Measurements from ENCODE around the gene MRPL58.
"Not testable (repeated sequence)": the region's sequence is repeated elsewhere in the genome, so short reads cannot be mapped to it uniquely, and the experiment has no call there.

The MRPL58 gene

DNA sequence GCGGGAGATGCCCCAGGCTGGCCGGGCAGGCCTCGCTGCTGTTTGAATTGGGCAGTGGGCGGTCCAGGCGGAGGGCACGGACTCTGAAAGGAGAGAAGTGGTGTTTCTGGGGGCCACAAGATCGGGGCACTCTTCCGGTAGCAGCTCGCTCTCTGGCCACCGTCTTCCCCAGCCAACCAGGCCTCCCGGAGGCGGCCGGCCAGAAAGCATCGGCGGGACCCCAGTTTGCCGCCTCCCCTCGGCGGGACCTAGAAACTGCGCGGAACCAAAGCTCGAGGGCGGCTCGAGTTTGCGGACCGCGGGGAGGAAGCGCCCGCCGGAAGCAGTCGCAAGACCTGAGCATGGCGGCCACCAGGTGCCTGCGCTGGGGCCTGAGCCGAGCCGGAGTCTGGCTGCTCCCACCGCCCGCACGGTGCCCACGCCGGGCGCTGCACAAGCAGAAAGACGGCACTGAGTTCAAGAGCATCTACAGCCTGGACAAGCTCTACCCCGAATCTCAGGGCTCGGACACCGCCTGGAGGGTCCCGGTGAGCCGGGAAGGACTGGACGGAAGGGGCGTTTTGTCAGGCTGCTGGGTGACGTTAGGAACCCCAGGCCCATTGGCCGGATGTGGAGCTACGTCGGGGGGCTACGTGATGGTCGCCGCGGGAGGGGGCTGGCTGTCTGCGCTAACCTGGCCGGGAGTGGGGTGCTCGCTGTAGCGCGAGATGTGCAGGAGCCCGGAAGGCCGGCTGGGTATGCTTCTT lies at the start of gene MRPL58:
MRPL58 (plus strand) TSS at position 325 of the 746 bp plus-strand sequence; CDS start at position 342, 17 bp downstream.
- peak; percentile 92 for DNase-seq

DNA sequence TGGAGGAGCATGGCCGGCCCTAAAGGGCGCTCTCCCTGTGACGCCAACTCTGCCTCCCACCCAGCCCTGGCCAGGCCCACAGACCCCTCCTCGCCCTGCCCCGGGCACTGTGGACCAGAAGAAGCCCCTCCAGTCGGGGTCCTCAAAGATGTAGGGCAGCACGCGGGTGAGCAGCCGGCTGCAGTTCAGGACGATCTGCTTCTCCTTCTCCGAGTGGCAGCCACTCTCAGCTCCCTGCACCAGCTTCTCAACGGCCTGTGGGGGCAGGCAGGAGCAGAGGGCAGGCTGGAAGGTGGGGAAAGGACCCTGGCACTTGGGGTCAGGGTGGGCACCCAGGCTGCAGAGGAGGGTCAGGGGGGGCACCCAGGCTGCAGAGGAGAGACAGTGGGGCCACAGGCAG lies 48.8 kb upstream of the MRPL58 start:
- DNase-seq = no peak

DNA sequence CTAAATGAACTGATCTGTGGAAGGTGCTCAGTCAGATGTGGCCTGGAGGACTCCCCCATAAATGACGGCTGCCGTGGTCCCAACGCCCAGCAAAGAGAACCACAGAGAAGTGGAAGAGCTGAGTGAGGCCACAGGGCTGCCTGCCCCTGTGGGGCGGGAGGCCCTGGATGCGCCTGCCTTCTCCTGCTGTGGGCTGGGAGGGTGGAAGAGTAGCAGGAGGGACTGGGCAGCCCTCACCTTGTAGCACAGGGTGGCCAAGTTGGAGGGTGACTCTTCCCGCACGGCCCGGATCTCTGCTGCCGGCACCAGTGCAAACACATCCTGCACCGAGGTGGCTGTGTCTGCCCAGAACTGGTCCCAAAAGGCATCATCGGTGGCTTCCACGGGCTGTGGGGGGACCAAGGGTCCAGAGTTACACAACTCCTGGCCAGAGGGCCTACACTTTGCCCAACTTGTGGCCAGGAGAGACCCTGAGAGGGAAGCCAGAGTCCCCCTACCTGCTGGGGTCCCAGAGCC lies 48.2 kb upstream of the MRPL58 start:
- no peak for DNase-seq

DNA sequence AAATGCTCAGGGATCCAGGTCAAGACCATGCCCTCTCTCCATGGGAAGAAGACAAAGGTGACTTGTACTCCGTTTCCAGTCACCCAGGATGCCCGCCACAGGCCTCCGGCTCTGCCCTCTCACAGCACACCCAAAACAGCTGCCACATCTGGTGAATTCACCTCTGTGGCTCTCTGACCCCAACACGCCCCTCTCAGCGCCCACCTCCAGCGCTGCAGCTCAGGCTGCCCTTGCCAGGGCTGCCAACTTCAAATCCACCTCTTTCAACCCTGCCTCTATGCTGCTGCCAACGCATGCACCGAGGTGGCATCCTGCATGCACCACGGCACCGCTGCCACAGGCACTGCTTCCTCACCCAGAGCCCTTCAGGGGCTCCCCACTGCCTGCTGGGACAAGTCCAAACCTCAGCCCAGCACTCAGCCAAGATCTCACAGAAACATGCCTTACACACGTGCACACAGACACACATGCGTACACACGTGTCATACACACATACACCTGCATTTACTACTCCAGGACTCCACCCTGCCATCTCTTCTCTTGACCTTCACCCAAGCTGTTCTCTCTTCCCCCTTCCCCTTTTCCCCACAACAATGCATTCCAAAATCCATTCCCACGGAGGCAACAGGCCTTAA lies 47.4 kb upstream of the MRPL58 start:
- DNase-seq = no peak

- no peak for DNase-seq
Measured at GRCh38 chr17:74968361-74968780, 44.1 kb upstream of the MRPL58 start.

- DNase-seq = not testable (repeated sequence)
Measured at GRCh38 chr17:74969501-74969900, 43.0 kb upstream of the MRPL58 start.

- no peak for DNase-seq
Measured at GRCh38 chr17:74970395-74970794, 42.1 kb upstream of the MRPL58 start.

DNA sequence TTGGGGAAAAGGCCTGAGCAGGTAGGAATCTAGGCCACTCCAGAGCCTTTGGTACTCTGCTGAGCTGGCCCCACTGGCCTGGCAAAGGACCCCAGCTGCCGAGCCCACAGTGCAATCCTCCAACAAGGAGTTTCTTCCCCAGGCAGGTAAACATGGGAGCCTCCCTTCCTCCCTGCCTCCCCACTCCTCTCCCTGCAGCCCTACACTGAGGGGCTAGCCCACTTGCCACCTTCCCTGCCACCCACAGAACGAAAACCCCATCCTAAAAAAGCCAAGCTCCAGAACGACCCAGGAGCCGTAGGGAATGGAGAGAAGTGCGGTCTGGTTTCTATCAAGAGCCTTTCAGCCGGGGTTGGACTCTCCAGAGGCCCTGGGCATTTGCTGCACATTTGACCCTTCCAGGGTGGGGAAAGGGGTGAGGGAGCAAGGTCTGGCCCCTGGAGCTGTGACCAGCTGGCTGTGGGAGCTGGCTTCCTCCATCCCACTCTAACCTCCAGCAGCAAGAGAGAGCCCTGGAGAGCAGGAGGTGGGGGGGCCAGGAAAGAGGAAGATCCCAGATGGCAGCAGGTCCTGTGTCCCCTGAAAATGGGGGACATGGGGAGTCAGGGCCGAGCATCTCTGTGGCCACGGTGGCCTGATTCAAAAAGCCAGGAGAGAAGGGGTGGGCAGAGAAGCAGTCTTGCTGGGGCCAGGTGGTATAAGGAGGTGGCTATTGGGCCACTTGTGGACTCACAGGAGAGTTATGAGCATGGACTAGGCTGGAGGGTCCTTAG lies 41.2 kb upstream of the MRPL58 start:
- no peak for DNase-seq

DNA sequence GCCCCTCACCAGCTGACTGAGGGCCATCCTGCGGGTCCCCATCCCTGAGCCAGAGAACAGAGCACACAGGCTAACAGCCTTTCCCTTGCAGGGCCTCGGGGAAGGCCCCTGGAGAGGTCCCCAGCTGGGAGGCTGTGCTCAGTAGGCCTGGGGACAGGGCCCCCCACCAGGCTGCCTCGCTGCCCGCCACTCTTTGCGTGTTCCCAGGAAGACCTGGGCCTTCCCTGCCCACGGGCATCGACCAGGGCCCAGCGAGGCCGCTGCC lies 40.7 kb upstream of the MRPL58 start:
- DNase-seq = no peak

- DNase-seq = peak; percentile 87
Measured at GRCh38 chr17:74972107-74972972, 40.1 kb upstream of the MRPL58 start, which contains the start of gene HID1. TSS of gene HID1 (minus strand) at chr17:74972759. CDS start at chr17:74972656, 103 bp downstream.

- DNase-seq = no peak
Measured at GRCh38 chr17:74972973-74973328, 39.5 kb upstream of the MRPL58 start.

DNA sequence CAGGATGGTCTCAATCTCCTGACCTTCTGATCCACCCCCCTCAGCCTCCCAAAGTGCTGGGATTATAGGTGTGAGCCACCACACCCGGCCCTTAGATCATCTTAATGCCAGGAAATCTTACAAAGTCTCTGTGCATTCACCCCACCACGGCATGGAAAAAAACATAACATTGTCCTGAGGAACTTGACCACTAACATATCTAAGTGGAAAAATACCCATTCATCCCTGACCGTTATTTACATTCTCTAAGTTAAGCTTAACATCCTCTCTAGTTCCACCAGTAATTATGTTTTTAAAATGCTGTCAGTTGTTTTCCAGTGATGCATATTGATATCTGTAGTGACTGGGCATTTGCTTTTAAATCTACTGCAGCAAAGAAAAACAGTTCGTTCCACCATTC lies 36.5 kb upstream of the MRPL58 start:
- no peak for DNase-seq

DNA sequence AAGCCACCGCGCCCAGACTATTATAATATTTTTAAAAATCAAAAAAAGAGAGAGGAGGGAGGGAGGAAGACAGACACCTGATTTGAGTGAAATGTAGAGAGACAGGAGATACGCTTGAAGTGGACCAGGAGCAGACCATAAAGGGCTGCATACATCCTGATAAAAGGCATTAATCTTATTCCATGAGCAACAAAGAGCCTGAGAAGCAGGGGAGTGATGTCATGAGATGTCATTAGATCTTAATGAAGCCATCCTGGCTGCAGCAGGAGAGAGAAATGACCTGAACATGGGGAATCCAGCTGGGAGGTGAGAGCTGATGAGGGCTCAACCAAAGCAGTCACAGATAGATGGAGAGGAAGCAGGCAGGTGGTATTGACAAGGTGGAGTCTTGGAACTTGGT lies 34.7 kb upstream of the MRPL58 start:
- no peak for DNase-seq

DNA sequence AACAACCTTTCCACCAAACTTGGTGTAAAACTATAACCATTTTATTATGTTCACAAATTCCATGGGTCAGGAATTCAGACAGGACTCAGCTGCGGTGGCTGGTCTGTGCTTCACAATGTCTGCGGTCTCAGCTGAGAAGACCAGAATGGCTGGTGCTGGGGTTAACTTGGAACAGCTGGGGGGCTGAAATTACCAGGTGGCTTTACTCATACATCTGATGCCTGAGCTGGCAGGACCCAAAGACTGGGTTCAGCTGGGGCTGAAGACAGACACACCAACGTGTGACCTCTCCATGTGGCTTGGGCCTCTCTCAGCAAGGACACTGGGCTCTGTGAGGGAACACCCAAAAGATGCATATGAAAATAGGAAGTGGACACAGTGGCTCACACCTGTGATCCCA lies 34.2 kb upstream of the MRPL58 start:
- no peak for DNase-seq

GRCh38 chr17:74979408-74980146 lies 32.9 kb upstream of the MRPL58 start:
- no peak for DNase-seq

DNA sequence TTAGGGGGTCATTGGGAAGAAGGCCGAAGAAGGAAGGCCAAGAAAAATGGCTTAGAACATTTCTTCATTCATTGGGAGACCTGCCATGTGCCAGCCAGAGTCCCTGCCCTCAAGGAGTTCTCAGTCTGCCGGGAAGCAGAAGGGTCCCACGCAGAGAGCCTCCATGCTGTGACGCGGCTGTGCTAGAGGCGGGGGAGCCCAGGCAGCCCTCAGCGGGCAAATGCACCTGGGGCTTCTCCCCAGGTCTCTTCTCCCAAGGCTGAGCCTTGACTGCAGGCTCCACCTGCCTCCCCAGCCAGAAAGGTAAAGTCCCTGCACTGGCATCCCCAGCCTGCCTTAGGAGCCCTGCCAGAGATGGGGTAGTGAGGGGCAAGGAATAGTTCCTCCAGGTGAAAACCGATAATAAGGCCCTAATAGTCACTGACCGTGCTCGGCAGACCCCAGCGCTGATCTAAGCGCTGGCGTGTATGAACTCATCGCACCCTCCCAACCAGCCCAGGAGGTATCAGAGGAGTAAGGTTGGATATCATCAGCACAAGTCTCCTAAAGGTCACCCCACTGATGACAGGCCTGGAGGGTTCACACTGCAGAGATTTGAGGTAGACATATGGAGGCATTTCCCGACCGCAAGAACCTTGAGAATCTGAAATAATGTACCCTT lies 31.0 kb upstream of the MRPL58 start:
- DNase-seq = no peak

DNA sequence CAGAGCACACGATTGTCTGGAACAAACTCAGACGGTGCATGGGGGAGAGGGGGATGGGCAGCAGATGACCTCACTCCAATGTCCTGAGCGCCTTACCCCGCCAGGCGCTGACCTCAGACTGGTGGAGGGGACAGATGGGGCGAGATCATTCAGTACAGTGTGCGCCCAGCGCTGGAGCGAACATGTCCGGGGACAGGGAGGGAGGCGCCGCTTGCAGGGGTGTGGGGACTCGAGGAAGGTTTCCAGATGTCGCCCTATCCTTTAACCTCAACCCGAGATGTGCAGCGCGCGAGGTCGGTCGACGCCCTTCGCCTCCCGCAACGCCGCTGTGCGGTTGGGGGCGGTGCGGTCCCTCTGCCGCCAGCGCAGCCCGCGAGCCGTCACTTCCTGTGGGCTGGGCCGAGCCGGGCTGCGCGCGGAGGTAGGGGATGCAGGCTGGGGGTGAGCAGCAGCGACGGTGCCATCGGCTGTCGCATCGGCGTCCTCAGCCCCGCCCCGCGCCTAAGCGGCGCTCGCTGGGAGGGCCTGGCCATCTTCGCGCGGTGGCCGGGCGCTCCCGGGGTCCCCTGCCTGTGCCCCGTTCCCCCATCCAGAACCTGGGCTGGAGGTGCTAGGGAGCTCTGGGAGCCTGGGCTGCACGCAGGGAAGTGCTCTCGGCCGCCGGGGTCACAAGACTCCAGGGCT lies 30.3 kb upstream of the MRPL58 start:
- DNase-seq = peak; percentile 92

GRCh38 chr17:74982663-74983313 lies 29.7 kb upstream of the MRPL58 start:
- not testable (repeated sequence) for DNase-seq

GRCh38 chr17:74986206-74986576 lies 26.3 kb upstream of the MRPL58 start:
- no peak for DNase-seq

GRCh38 chr17:74987418-74987908 lies 25.0 kb upstream of the MRPL58 start, which contains the start of gene CDR2L:
TSS of gene CDR2L (plus strand) at chr17:74987632. CDS start at chr17:74988044, 412 bp downstream.
- DNase-seq = peak; percentile 97
